Measurements from ENCODE around the gene TFEC. TPM values are rescaled to one million over a fixed set of nuclear protein-coding genes. Genes with fewer than 3 reads are reported as not detected.

The TFEC gene
- polyA plus RNA-seq, 1 donor from 2014 or later: not detected

DNA sequence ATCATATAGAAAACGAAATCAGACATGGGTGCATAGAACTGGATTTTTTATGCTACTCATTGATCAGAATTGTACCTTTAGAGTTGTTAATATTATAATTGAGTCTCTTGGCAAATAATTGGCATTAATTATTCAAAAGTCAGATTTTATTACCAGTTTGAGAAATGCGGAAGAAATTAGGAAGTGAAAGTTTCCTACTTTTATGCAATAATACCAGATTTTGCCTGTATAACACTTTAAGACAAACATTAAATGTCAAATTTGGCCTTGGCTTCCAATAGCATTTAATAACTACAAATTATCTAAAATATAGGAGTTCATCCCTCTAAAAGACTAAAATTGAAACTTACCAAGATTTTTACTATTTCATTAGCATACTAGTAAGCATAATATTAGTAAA lies 6.8 kb upstream of the TFEC start:
- no peaks in the 10 kb centered on the region for H3K79me2 ChIP-seq (replicated peaks; ENCODE audit: insufficient read depth, low read length)
- TF ChIP-seq, protein P1, sequence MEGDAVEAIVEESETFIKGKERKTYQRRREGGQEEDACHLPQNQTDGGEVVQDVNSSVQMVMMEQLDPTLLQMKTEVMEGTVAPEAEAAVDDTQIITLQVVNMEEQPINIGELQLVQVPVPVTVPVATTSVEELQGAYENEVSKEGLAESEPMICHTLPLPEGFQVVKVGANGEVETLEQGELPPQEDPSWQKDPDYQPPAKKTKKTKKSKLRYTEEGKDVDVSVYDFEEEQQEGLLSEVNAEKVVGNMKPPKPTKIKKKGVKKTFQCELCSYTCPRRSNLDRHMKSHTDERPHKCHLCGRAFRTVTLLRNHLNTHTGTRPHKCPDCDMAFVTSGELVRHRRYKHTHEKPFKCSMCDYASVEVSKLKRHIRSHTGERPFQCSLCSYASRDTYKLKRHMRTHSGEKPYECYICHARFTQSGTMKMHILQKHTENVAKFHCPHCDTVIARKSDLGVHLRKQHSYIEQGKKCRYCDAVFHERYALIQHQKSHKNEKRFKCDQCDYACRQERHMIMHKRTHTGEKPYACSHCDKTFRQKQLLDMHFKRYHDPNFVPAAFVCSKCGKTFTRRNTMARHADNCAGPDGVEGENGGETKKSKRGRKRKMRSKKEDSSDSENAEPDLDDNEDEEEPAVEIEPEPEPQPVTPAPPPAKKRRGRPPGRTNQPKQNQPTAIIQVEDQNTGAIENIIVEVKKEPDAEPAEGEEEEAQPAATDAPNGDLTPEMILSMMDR (IDR thresholded peaks at IDR 0.05; ENCODE audit: poor library complexity, severe bottlenecking): no peak
- TF ChIP-seq POLR2AphosphoS5 (IDR thresholded peaks at IDR 0.05): no peak
- TF ChIP-seq SMC3 (conservative IDR thresholded peaks at IDR 0.05; ENCODE audit: poor library complexity): no peak
- no peak for TF ChIP-seq TAF1 (IDR thresholded peaks at IDR 0.05; ENCODE audit: low read depth)
- TF ChIP-seq MXI1 (conservative IDR thresholded peaks at IDR 0.05; ENCODE audit: poor library complexity, severe bottlenecking): no peak
- TF ChIP-seq, protein P2, sequence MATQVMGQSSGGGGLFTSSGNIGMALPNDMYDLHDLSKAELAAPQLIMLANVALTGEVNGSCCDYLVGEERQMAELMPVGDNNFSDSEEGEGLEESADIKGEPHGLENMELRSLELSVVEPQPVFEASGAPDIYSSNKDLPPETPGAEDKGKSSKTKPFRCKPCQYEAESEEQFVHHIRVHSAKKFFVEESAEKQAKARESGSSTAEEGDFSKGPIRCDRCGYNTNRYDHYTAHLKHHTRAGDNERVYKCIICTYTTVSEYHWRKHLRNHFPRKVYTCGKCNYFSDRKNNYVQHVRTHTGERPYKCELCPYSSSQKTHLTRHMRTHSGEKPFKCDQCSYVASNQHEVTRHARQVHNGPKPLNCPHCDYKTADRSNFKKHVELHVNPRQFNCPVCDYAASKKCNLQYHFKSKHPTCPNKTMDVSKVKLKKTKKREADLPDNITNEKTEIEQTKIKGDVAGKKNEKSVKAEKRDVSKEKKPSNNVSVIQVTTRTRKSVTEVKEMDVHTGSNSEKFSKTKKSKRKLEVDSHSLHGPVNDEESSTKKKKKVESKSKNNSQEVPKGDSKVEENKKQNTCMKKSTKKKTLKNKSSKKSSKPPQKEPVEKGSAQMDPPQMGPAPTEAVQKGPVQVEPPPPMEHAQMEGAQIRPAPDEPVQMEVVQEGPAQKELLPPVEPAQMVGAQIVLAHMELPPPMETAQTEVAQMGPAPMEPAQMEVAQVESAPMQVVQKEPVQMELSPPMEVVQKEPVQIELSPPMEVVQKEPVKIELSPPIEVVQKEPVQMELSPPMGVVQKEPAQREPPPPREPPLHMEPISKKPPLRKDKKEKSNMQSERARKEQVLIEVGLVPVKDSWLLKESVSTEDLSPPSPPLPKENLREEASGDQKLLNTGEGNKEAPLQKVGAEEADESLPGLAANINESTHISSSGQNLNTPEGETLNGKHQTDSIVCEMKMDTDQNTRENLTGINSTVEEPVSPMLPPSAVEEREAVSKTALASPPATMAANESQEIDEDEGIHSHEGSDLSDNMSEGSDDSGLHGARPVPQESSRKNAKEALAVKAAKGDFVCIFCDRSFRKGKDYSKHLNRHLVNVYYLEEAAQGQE (IDR thresholded peaks at IDR 0.05; ENCODE audit: borderline replicate concordance): no peak
- no peak for TF ChIP-seq EP300 (conservative IDR thresholded peaks at IDR 0.05; ENCODE audit: poor library complexity, severe bottlenecking)
- TF ChIP-seq RAD21 (conservative IDR thresholded peaks at IDR 0.05): no peak
- TF ChIP-seq EZH2 (IDR thresholded peaks at IDR 0.05; ENCODE audit: borderline replicate concordance, insufficient read depth, low read length, poor library complexity, severe bottlenecking): no peak
- no peaks in the 10 kb centered on the region for H3K9me3 ChIP-seq (ENCODE audit: low read length)
- H3K27me3 ChIP-seq (ENCODE audit: insufficient read depth, low read depth, low read length): no peaks in the 10 kb centered on the region
- no peak overlapping the region for H3K9ac ChIP-seq (ENCODE audit: low read length)
- no peak overlapping the region for H3K27ac ChIP-seq (ENCODE audit: low read length)
- no peaks in the 10 kb centered on the region for H3F3A ChIP-seq (ENCODE audit: insufficient read depth, low read length, poor library complexity, severe bottlenecking)
- no peaks in the 10 kb centered on the region for H3K9me2 ChIP-seq (ENCODE audit: insufficient read depth, low read length)
- no peak overlapping the region for H3K4me3 ChIP-seq (ENCODE audit: low read length)
- H3K4me2 ChIP-seq (ENCODE audit: low read length): no peak overlapping the region
- no peaks in the 10 kb centered on the region for H3K36me3 ChIP-seq (ENCODE audit: insufficient read depth, low read length)
- no peaks in the 10 kb centered on the region for H4K20me1 ChIP-seq (ENCODE audit: insufficient read depth)
- H2AFZ ChIP-seq (ENCODE audit: low read depth, low read length): no peak overlapping the region

DNA sequence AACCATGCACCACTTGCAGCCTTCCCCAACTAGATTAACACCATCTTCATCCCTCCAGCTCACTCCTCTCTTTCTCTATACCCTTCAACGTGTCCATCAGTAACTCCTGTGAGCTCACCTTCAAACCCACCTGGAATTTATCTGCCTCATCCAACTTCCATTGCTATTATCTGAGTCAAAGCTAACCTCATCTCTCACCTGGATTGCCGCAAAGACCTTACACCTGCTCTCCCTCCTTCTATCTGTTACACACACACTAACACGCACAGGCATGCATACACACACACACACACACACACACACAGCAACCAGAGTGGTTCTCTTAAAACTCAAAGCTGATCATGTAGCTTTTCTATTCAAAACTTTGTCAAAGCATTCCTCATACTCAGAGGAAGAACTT lies 3.8 kb upstream of the TFEC start:
- no peak overlapping the region for H2AFZ ChIP-seq (ENCODE audit: low read depth, low read length)
- no peak overlapping the region for H3K4me2 ChIP-seq (ENCODE audit: low read length)
- H3K9ac ChIP-seq (ENCODE audit: low read length): no peak overlapping the region

More for the DNA sequence above, 3.8 kb upstream of the TFEC start:
- H4K20me1 ChIP-seq (ENCODE audit: insufficient read depth): no peaks in the 10 kb centered on the region
- H3K9me2 ChIP-seq (ENCODE audit: insufficient read depth, low read length): no peaks in the 10 kb centered on the region
- no peak overlapping the region for H3K4me3 ChIP-seq (ENCODE audit: low read length)
- TF ChIP-seq, protein P2 (IDR thresholded peaks at IDR 0.05; ENCODE audit: borderline replicate concordance): no peak
- TF ChIP-seq POLR2AphosphoS5 (IDR thresholded peaks at IDR 0.05) (no peak), MXI1 (conservative IDR thresholded peaks at IDR 0.05; ENCODE audit: poor library complexity, severe bottlenecking) (no peak), TAF1 (IDR thresholded peaks at IDR 0.05; ENCODE audit: low read depth) (no peak), EZH2 (IDR thresholded peaks at IDR 0.05; ENCODE audit: borderline replicate concordance, insufficient read depth, low read length, poor library complexity, severe bottlenecking) (no peak), SMC3 (conservative IDR thresholded peaks at IDR 0.05; ENCODE audit: poor library complexity) (no peak)
- TF ChIP-seq, protein P1 (IDR thresholded peaks at IDR 0.05; ENCODE audit: poor library complexity, severe bottlenecking): no peak
- H3K9me3 ChIP-seq (ENCODE audit: low read length): no peaks in the 10 kb centered on the region
- H3F3A ChIP-seq (ENCODE audit: insufficient read depth, low read length, poor library complexity, severe bottlenecking): no peaks in the 10 kb centered on the region
- H3K27me3 ChIP-seq (ENCODE audit: insufficient read depth, low read depth, low read length): no peaks in the 10 kb centered on the region
- H3K79me2 ChIP-seq (replicated peaks; ENCODE audit: insufficient read depth, low read length): no peaks in the 10 kb centered on the region
- H3K36me3 ChIP-seq (ENCODE audit: insufficient read depth, low read length): no peaks in the 10 kb centered on the region
- H3K27ac ChIP-seq (ENCODE audit: low read length): no peak overlapping the region

All from neural cell (in vitro differentiated cells).